ENCODE results near the gene JAM2.
"Not testable (repeated sequence)": the region's sequence is repeated elsewhere in the genome, so short reads cannot be mapped to it uniquely, and the experiment has no call there.

JAM2 gene

GRCh38 chr21:25643486-25643885 is 4.4 kb downstream of the JAM2 start:
- DNase-seq (ENCODE audit: insufficient read length, low spot score) (no peak), FAIRE-seq (no peak)

- DNase-seq (ENCODE audit: insufficient read length, low spot score): no peak
- FAIRE-seq: no peak
Observed at GRCh38 chr21:25646474-25646873, 7.4 kb downstream of the JAM2 start.

- DNase-seq (ENCODE audit: insufficient read length, low spot score): no peak
- FAIRE-seq: no peak
Observed at GRCh38 chr21:25647647-25648046, 8.6 kb downstream of the JAM2 start.

- FAIRE-seq (no peak), DNase-seq (ENCODE audit: insufficient read length, low spot score) (no peak)
Observed at GRCh38 chr21:25649146-25649545, 10.1 kb downstream of the JAM2 start.

GRCh38 chr21:25656412-25656811 is 17.4 kb downstream of the JAM2 start:
- DNase-seq (ENCODE audit: insufficient read length, low spot score): no peak
- FAIRE-seq: no peak

- no peak for DNase-seq (ENCODE audit: insufficient read length, low spot score)
Observed at GRCh38 chr21:25657140-25657539, 18.1 kb downstream of the JAM2 start.

GRCh38 chr21:25658427-25659035 is 19.5 kb downstream of the JAM2 start:
- no peak for DNase-seq (ENCODE audit: insufficient read length, low spot score)
- FAIRE-seq: no peak

More at GRCh38 chr21:25657140-25657539, 18.1 kb downstream of the JAM2 start:
- FAIRE-seq: no peak

- DNase-seq (ENCODE audit: insufficient read length, low spot score): no peak
- FAIRE-seq: no peak
Observed at GRCh38 chr21:25660233-25660632, 21.2 kb downstream of the JAM2 start.

GRCh38 chr21:25664491-25664931 is 25.5 kb downstream of the JAM2 start:
- no peak for FAIRE-seq

GRCh38 chr21:25670726-25671125 is 31.7 kb downstream of the JAM2 start:
- DNase-seq (ENCODE audit: insufficient read length, low spot score): no peak
- FAIRE-seq: no peak

More at GRCh38 chr21:25664491-25664931, 25.5 kb downstream of the JAM2 start:
- DNase-seq (ENCODE audit: insufficient read length, low spot score): no peak

- FAIRE-seq: no peak
- DNase-seq (ENCODE audit: insufficient read length, low spot score): no peak
Observed at GRCh38 chr21:25676451-25676850, 37.4 kb downstream of the JAM2 start.

- DNase-seq (ENCODE audit: insufficient read length, low spot score): no peak
- FAIRE-seq: no peak
Observed at GRCh38 chr21:25682382-25682781, 43.3 kb downstream of the JAM2 start.

GRCh38 chr21:25687787-25688186 is 48.7 kb downstream of the JAM2 start:
- peak; percentile 4 for FAIRE-seq

GRCh38 chr21:25688275-25689155 is 49.5 kb downstream of the JAM2 start:
- no peak for DNase-seq (ENCODE audit: insufficient read length, low spot score)
- FAIRE-seq: no peak

More at GRCh38 chr21:25687787-25688186, 48.7 kb downstream of the JAM2 start:
- no peak for DNase-seq (ENCODE audit: insufficient read length, low spot score)

GRCh38 chr21:25689226-25689625 is 50.2 kb downstream of the JAM2 start:
- DNase-seq (ENCODE audit: insufficient read length, low spot score) (no peak), FAIRE-seq (no peak)

- FAIRE-seq: no peak
- no peak for DNase-seq (ENCODE audit: insufficient read length, low spot score)
Observed at GRCh38 chr21:25691976-25692375, 52.9 kb downstream of the JAM2 start.

- FAIRE-seq; DNase-seq (ENCODE audit: insufficient read length, low spot score): not testable (repeated sequence)
Observed at GRCh38 chr21:25695461-25695860, 56.4 kb downstream of the JAM2 start.

- DNase-seq (ENCODE audit: insufficient read length, low spot score): no peak
- no peak for FAIRE-seq
Observed at GRCh38 chr21:25700741-25701140, 61.7 kb downstream of the JAM2 start.

GRCh38 chr21:25701529-25701928 is 62.5 kb downstream of the JAM2 start:
- FAIRE-seq (no peak), DNase-seq (ENCODE audit: insufficient read length, low spot score) (no peak)

- no peak for FAIRE-seq
- DNase-seq (ENCODE audit: insufficient read length, low spot score): peak; percentile 29
Observed at GRCh38 chr21:25708467-25709065, 69.5 kb downstream of the JAM2 start.

- DNase-seq (ENCODE audit: insufficient read length, low spot score) (no peak), FAIRE-seq (no peak)
Observed at GRCh38 chr21:25709684-25710265, 70.7 kb downstream of the JAM2 start.

All from HTR-8/SVneo (cell line).